Nephron progenitor cell (in vitro differentiated cells): ENCODE data around the gene TRAF3.

Source experiments
- DNase-seq: peaks from one replicate; pipeline ENCODE4 v3.0.0; 2021
- H3K27ac Mint-ChIP-seq: 2 replicates; pipeline ENCODE4 v1.8.0; 2021; ENCODE audit warnings: mild to moderate bottlenecking, moderate library complexity, mixed read lengths
- H3K27me3 Mint-ChIP-seq: 2 replicates; pipeline ENCODE4 v1.8.0; 2021; ENCODE audit warnings: mild to moderate bottlenecking, low read depth, mixed read lengths; ENCODE audit not compliant: poor library complexity
- H3K36me3 Mint-ChIP-seq: 2 replicates; pipeline ENCODE4 v1.8.0; 2021; ENCODE audit warnings: low read depth, mixed read lengths
- H3K4me1 Mint-ChIP-seq: 2 replicates; pipeline ENCODE4 v1.8.0; 2021; ENCODE audit warnings: mixed read lengths
- H3K4me3 Mint-ChIP-seq: 2 replicates; pipeline ENCODE4 v1.8.0; 2021; ENCODE audit warnings: mild to moderate bottlenecking, moderate library complexity, mixed read lengths
- H3K9me3 Mint-ChIP-seq: 2 replicates; pipeline ENCODE4 v1.8.0; 2021; ENCODE audit warnings: mild to moderate bottlenecking, moderate library complexity, mixed read lengths
- CTCF ChIP-seq: fragments of 200-600 bp; sonication (generic); IDR thresholded peaks from 2 replicates; pipeline ENCODE4 v1.5.0; 2021; ENCODE audit warnings: antibody characterized with exemption

TRAF3 gene

GRCh38 chr14:102838501-102838900 lies 61.3 kb downstream of the TRAF3 start:
- no peak for TF ChIP-seq CTCF
- H3K36me3 Mint-ChIP-seq: peaks cover 17% of the 10 kb centered on the region
- H3K27ac Mint-ChIP-seq: peak overlapping the region; percentile 20
- no peaks in the 10 kb centered on the region for H3K27me3 Mint-ChIP-seq
- H3K4me3 Mint-ChIP-seq: no peak overlapping the region
- no peak for DNase-seq
- H3K4me1 Mint-ChIP-seq: peaks cover 19% of the 10 kb centered on the region
- no peaks in the 10 kb centered on the region for H3K9me3 Mint-ChIP-seq

GRCh38 chr14:102840115-102840514 lies 62.9 kb downstream of the TRAF3 start:
- Mint-ChIP-seq H3K36me3 (peaks cover 5% of the 10 kb centered on the region), H3K27me3 (no peaks in the 10 kb centered on the region), H3K9me3 (no peaks in the 10 kb centered on the region), H3K4me1 (peaks cover 15% of the 10 kb centered on the region), H3K27ac (no peak overlapping the region), H3K4me3 (no peak overlapping the region)
- no peak for DNase-seq
- TF ChIP-seq CTCF: no peak

GRCh38 chr14:102840771-102841528 lies 63.7 kb downstream of the TRAF3 start:
- peak overlapping the region; percentile 79 for H3K27ac Mint-ChIP-seq
- no peaks in the 10 kb centered on the region for H3K9me3 Mint-ChIP-seq
- H3K36me3 Mint-ChIP-seq: no peaks in the 10 kb centered on the region
- DNase-seq: no peak
- no peaks in the 10 kb centered on the region for H3K27me3 Mint-ChIP-seq
- H3K4me3 Mint-ChIP-seq: no peak overlapping the region
- H3K4me1 Mint-ChIP-seq: peaks cover 15% of the 10 kb centered on the region
- TF ChIP-seq CTCF: no peak

- Mint-ChIP-seq H3K9me3 (no peaks in the 10 kb centered on the region), H3K27me3 (no peaks in the 10 kb centered on the region), H3K36me3 (peaks cover 8% of the 10 kb centered on the region), H3K4me3 (no peak overlapping the region), H3K4me1 (peaks cover 6% of the 10 kb centered on the region), H3K27ac (peak overlapping the region; percentile 57)
- no peak for TF ChIP-seq CTCF
- DNase-seq: no peak
Observed at GRCh38 chr14:102848830-102849525, 71.7 kb downstream of the TRAF3 start.

- H3K27me3 Mint-ChIP-seq: no peaks in the 10 kb centered on the region
- peaks cover 6% of the 10 kb centered on the region for H3K4me1 Mint-ChIP-seq
- no peak for DNase-seq
- no peaks in the 10 kb centered on the region for H3K9me3 Mint-ChIP-seq
- TF ChIP-seq CTCF: no peak
- H3K4me3 Mint-ChIP-seq: no peak overlapping the region
- H3K27ac Mint-ChIP-seq: peak overlapping the region; percentile 41
- H3K36me3 Mint-ChIP-seq: peaks cover 13% of the 10 kb centered on the region
Observed at GRCh38 chr14:102849526-102850379, 72.5 kb downstream of the TRAF3 start.
